Cardiac muscle cell (in vitro differentiated cells and primary cell): Measurements from ENCODE around the gene ADAMTS14. TPM values are rescaled to one million over a fixed set of nuclear protein-coding genes. Genes with fewer than 3 reads are reported as not detected.
A peak's percentile ranks its signal among the peaks of the same experiment; 100 is the strongest.

Source experiments
- DNase-seq, 2 donors: peaks; one replicate each; pipeline versions ENCODE4 v3.0.0 to v3.0.0-alpha.2; 2010 to 2017; ENCODE audit warnings: low read depth in 1 of 2, low spot score in 1 of 2
- H3K27ac ChIP-seq: fragments of 200-600 bp; sonication (generic); 2 replicates; pipeline ENCODE4 v1.5.1; 2016
- H3K27me3 ChIP-seq: fragments of 200-600 bp; sonication (generic); 2 replicates; pipeline ENCODE4 v1.6.0; 2016; ENCODE audit warnings: control low read depth
- H3K36me3 ChIP-seq: fragments of 200-600 bp; sonication (generic); 2 replicates; pipeline ENCODE4 v1.5.1; 2016; ENCODE audit warnings: control low read depth
- H3K4me1 ChIP-seq: fragments of 200-600 bp; sonication (generic); 2 replicates; pipeline ENCODE4 v1.8.1; 2017; ENCODE audit warnings: low read depth, mild to moderate bottlenecking, mixed run types
- H3K4me3 ChIP-seq: fragments of 200-600 bp; sonication (generic); 2 replicates; pipeline ENCODE4 v1.5.1; 2016; ENCODE audit warnings: mild to moderate bottlenecking
- H3K9me3 ChIP-seq: fragments of 200-600 bp; sonication (generic); 2 replicates; pipeline ENCODE4 v1.5.1; 2017; ENCODE audit warnings: low read depth, mild to moderate bottlenecking, control low read depth
- polyA plus RNA-seq: library from polyadenylated mRNA; unstranded; fragments of >200 nt; fragmentation: Nextera tagmentation; extraction: Ambion mirVana; gene quantifications from 2 replicates; pipeline ENCODE4 v1.2.1, GENCODE V29; 2016
- total RNA-seq: library from RNA; depleted of rRNA; stranded (reverse); fragments of >200 nt; gene quantifications from 2 replicates; pipeline ENCODE4 v1.2.3, GENCODE V29; 2016
- TF ChIP-seq, protein P1 (sequence below): IDR thresholded peaks from 2 replicates; pipeline ENCODE4 v1.5.1; 2012; ENCODE audit warnings: low read depth, mild to moderate bottlenecking, low read length

Gene ADAMTS14
- total and polyA plus RNA-seq, 2 experiments from 2014 or later, result 1.2 to 1.9 TPM

- no peaks in the 10 kb centered on the region for H3K27me3 ChIP-seq
- no peaks in the 10 kb centered on the region for H3K36me3 ChIP-seq
- H3K27ac ChIP-seq, result no peak overlapping the region
- no peak overlapping the region for H3K4me3 ChIP-seq
- TF ChIP-seq, protein P1, sequence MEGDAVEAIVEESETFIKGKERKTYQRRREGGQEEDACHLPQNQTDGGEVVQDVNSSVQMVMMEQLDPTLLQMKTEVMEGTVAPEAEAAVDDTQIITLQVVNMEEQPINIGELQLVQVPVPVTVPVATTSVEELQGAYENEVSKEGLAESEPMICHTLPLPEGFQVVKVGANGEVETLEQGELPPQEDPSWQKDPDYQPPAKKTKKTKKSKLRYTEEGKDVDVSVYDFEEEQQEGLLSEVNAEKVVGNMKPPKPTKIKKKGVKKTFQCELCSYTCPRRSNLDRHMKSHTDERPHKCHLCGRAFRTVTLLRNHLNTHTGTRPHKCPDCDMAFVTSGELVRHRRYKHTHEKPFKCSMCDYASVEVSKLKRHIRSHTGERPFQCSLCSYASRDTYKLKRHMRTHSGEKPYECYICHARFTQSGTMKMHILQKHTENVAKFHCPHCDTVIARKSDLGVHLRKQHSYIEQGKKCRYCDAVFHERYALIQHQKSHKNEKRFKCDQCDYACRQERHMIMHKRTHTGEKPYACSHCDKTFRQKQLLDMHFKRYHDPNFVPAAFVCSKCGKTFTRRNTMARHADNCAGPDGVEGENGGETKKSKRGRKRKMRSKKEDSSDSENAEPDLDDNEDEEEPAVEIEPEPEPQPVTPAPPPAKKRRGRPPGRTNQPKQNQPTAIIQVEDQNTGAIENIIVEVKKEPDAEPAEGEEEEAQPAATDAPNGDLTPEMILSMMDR, result no peak
- peaks cover 16% of the 10 kb centered on the region for H3K4me1 ChIP-seq
- H3K9me3 ChIP-seq, result no peaks in the 10 kb centered on the region
- DNase-seq, result peak in 1 of 2 donors; percentile 16
Measured at GRCh38 chr10:70751356-70751755, 79.0 kb downstream of the ADAMTS14 start.

DNA sequence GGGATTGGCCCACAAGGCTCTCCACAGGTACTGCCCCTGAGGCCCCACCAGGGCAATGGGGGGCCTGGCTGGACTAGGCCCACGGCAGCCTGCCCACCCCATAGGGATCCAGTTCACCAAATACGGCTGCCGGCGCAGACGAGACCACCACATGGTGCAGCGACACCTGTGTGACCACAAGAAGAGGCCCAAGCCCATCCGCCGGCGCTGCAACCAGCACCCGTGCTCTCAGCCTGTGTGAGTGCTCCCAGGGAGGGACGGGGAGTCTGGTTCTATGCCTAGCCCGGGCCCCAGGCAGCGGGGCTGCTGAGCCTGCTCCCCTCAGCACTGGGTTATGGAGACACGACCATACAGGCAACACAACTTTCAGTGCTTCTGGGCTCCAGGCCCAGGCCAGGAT lies 79.7 kb downstream of the ADAMTS14 start:
- Histone ChIP-seq H3K27me3 (no peaks in the 10 kb centered on the region), H3K36me3 (no peaks in the 10 kb centered on the region), H3K4me1 (peaks cover 16% of the 10 kb centered on the region), H3K27ac (no peak overlapping the region), H3K9me3 (no peaks in the 10 kb centered on the region), H3K4me3 (no peak overlapping the region)
- TF ChIP-seq, protein P1, result no peak
- DNase-seq, result no peak

DNA sequence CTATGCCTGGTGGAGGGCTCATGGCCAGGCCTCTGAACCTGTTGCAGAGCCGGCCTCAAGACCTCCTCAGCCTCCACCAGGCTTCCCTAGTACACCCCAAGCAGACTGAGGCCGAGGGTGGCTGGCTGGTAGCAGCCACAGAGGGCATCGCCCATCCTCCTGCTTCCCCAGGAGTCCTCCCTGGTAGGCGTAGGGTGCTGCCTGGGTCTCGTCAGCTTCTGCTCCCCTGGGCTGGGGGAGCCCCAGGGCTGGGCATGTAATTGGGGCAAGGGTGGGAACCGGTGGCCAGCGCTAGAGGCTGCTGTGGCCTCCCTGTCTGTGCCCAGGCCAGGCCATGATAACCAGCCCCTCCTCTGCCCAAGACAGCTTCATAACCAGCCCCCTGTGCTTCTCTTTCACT lies 80.3 kb downstream of the ADAMTS14 start:
- Histone ChIP-seq H3K27ac (peak overlapping the region; percentile 28), H3K9me3 (no peaks in the 10 kb centered on the region), H3K27me3 (no peaks in the 10 kb centered on the region), H3K36me3 (no peaks in the 10 kb centered on the region), H3K4me3 (no peak overlapping the region), H3K4me1 (peaks cover 16% of the 10 kb centered on the region)
- TF ChIP-seq, protein P1, result no peak
- no peak for DNase-seq

- no peaks in the 10 kb centered on the region for H3K36me3 ChIP-seq
- TF ChIP-seq, protein P1, result no peak
- peak overlapping the region; percentile 28 for H3K27ac ChIP-seq
- no peak for DNase-seq
- H3K4me3 ChIP-seq, result no peak overlapping the region
- no peaks in the 10 kb centered on the region for H3K9me3 ChIP-seq
- no peaks in the 10 kb centered on the region for H3K27me3 ChIP-seq
- H3K4me1 ChIP-seq, result peaks cover 16% of the 10 kb centered on the region
Measured at GRCh38 chr10:70753026-70753663, 80.8 kb downstream of the ADAMTS14 start.

DNA sequence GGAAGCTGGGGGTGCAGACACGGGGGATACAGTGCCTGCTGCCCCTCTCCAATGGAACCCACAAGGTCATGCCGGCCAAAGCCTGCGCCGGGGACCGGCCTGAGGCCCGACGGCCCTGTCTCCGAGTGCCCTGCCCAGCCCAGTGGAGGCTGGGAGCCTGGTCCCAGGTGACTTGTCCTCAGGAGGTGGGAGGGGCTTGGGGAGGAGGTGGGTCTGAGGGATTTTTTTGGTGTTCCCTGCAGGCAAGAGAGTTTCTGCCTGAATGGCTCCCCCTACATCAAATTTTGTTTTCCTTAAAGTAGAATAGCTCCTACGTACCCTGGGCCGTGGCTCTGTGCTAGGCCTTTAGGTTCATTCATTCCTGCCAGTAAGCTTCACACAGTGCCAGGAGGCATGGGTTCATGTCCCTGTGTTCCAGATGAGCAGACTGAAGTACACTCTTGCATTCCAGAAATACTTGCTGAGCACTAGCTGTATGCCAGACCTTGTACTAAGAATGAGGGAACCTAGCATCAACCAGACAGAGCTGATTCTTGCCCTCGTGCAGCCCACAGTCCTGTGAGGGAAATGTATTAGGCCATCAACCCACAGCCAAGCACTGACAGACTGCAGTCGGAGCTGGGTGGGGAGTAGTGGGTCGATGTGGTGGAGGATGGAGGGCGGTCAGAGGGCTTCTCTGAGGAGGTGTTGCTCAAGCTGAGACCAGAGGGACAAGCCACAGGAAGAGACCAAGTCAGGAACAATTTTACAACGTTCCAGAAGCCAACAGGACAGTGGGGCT lies 81.7 kb downstream of the ADAMTS14 start:
- Histone ChIP-seq H3K27me3 (no peaks in the 10 kb centered on the region), H3K36me3 (no peaks in the 10 kb centered on the region), H3K9me3 (no peaks in the 10 kb centered on the region), H3K4me1 (peaks cover 16% of the 10 kb centered on the region), H3K4me3 (no peak overlapping the region), H3K27ac (no peak overlapping the region)
- peak; percentile 19 to 27 for DNase-seq
- TF ChIP-seq, protein P1, result no peak
